ENCODE results near the gene JUND.

DNA sequence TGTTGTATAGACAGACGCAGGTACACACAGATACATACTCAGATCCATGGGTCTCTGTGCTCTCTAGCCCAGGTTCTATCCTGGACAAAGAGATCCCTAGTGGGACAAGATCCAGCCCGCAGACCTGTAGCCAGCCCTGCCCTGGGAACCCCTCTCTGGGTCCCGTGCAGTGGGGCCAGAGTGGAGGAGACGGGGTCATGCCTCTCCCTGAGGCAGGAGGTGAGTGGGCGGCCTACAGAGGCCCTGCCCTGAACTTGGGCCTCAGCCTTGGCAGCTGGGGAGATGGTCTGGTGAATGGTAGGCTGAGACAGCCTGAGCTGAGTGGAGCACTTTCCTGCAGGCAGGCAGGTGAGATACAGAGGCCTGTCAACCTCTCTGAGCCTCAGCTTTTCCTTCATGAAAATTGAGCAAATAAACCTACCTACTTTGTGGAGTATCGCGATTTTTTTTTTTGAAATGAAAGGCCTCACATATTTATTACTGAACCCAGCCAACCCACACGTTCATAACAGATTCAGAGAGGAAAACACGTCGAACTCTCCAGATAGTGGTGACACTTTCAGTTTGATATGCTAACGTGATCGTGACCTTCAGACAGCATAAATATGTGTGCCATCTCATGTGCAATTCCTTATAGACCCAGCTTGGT lies 3.4 kb upstream of the JUND start:
- TF ChIP-seq CTCF (IDR thresholded peaks at IDR 0.05; ENCODE audit: insufficient read depth, low read length, poor library complexity, severe bottlenecking) (no peak), EZH2phosphoT487 (conservative IDR thresholded peaks at IDR 0.05; ENCODE audit: low read length) (no peak)

Measured in SU-DHL-6 (cell line).